ENCODE measurements around the gene ABAT.

Gene ABAT

DNA sequence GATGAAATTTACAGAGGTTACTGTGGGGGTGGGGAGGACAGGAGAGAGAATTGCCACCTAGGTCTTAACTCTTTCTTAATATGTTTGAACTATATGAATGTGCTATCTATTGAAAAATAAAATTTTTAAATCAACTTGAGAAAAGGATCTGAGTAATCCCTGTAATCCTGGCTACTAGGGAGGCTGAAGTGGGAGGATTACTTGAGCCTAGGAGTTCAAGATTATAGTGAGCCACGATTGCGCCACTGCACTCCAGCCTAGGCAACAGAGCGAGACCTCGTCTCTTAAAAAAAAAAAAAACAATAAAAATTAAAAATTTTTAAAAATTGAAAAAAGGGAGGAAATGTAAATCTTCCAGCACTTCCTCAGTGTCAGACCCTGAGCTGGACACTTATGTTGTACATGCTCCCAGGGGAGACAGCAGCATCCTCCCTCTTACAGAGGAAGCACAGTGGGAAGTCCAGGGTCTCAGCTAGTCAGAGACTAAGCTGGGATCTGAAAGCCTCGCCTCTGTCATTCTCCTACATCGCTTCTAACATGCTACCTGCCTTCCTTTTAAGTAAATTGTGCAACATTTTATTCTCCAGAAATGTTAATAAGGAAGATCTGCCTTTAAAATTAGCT, 145.1 kb downstream of the ABAT start:
- no peak for DNase-seq

DNA sequence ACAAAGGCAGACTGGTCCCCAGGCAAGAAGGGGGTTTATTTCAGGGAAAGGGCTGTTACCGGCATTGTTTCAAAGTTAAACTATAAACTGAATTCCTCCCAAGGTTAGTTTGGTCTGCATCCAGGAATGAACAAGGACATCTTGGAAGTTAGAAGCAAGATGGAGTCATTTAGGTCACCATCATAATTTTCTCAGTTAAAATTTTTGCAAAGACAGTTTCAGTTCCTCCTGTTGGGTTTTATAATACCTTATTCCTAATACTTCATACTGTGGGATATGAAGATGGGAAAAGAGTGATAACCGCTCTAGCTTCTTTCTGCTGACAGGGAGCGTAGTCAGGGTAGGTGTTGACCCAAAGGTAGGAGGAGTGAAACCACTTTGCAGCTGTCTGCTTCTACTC, 148.0 kb downstream of the ABAT start:
- DNase-seq, result no peak

DNA sequence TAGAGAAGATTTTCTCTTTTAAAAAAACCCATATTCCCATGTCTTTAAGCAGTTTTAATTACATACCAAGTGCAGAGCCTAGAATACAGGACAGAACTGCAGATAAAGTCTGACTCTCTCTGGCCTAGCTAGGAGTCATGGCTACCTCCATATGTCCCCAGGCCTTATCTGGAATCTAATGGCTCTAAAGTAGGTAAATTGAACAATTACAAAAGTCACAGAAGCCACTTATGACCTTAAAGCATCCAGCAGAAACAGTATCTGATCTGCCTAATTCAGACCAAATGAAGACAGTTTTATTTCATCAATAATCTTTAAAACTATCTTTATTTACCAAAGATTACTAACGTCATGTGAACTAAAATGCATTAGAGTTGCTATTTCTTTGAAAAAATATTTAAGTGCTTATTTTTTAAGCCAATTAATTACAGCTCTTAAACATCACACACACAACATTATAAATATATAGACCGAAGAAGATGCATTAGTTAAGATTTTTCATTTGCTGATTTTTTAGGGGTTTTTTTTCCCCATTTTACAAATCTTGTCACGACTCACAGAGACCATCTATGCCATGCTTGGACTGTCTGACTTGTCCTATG, 152.0 kb downstream of the ABAT start:
- no peak for DNase-seq

DNA sequence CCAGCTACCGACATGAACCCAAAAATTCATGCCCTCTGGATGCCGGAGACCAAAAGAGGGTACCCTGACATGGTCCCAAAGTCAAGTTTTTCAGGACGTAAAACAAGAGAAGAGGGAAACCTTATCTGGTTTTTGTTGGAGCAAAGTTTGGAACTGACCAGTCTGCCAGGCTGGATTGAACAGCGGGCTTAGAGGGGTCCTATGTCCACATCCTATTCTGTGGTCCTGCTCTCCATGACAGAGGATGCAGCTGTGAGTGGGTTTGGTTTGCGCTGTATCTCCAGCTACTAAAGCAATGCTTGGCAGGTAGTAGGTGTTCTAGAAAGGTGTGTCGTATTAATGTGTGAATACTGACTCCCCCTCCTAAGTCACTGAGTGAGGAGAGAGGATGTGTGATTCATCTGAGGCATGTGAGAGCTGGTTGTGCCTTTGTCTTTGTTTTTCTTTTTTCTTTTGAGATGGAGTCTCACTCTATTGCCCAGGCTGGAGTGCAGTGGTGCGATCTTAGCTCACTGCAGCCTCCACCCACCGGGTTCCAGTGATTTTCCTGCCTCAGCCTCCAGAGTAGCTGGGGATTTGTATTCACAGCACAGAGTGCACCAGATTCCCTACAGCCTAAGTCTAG, 154.2 kb downstream of the ABAT start:
- no peak for DNase-seq

DNA sequence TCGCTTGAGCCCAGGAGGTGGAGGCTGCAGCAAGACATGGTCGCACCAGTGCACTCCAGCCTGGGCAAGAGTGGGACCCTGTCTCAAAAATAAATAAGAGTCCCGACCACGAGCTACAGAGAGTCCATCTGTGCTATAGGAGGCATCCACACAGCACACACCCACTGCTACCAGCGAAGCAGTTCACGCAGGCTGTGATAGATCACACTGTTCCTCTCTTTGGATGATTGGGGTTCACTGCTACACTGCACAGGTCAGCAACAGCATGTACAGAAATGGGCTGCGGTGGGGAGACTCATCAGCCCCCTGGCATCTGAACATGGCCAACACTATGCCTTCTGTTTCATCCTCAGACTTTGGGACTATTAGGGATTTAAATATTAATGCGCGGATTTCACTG, 157.0 kb downstream of the ABAT start:
- DNase-seq, result no peak

DNA sequence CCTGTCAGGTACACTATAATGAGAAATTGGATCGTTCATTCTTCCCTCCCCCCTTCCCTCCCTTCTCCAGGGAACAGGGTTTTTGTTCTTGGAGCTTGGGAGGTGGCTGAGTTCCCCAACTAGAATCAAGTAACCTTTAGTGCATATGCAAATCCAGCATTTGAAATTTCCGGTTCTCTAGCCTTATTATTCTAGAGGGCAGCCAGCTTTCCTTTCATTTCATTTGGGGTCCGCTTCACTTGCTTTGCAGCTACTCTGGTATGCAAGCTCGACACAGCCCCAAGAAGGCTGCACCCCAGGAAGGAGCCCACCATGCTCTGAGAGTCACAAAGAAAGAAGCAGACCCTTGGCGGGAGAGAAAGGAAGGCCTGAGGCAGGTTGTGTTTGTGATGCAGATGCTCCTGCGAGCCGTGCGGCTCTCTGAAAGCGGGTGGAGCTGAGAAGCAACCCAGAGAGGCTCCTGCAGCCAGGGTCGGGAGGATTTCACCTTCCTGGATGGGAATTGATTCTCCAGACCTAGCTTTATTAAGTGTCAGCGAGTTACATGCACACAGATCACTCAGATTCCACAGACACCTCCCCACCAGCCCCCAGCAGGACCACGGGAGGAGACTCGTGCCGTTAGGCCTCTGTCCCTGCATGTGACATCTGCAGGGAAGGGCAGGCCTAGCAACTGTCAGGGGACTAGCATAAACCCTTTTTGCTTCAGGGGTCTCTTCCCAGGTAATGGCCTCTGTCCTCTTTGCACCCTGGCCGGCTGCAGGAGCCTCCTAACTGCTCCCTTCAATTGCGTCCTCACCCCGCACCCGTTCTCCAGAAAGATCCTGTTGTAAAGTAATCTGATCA, 157.7 kb downstream of the ABAT start:
- DNase-seq, result no peak

DNA sequence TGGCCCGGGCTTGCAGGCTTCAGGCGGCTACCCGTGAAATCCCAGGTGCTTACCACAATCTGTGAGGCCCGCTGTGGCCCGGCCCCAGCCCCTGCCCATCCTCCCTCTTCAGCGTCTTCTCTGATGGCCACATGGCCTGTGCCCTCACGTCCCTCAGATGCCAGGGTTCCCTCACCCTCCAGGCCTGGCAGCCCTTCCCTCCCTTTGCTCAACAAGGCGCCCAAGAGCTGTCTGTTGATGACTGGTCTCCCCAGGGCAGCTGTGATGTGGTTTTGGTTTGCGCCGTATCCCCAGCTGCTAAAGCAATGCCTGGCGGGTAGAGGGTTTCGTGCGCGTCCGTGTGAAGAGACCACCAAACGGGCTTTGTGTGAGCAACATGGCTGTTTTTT, 158.3 kb downstream of the ABAT start:
- DNase-seq, result no peak

All from NCI-H1417 treated with DMSO at 0.1 percent for 48 hours (cell line).